K562 (cell line): ENCODE data around the gene TMCO4.

Experiments
- ERF ChIP-seq: fragments of 450-650 bp; formaldehyde crosslinking; IDR thresholded peaks from 2 replicates; pipeline ENCODE4 v1.4.0; 2020; ENCODE audit warnings: mild to moderate bottlenecking, mixed read lengths
- ESRRA ChIP-seq: fragments of 450-650 bp; IDR thresholded peaks from 2 replicates; pipeline ENCODE4 v1.6.1; 2014; ENCODE audit warnings: low read depth, mild to moderate bottlenecking, moderate library complexity, borderline replicate concordance
- GATAD2B ChIP-seq: fragments of 450-650 bp; IDR thresholded peaks from 2 replicates; pipeline ENCODE4 v1.6.1; 2017; ENCODE audit warnings: mild to moderate bottlenecking, borderline replicate concordance
- HMG20A ChIP-seq: fragments of 450-650 bp; formaldehyde crosslinking; conservative IDR thresholded peaks from 2 replicates; pipeline ENCODE4 v1.4.0; 2020; ENCODE audit warnings: mild to moderate bottlenecking, mixed read lengths
- NELFE ChIP-seq: IDR thresholded peaks from 2 replicates; pipeline ENCODE4 v1.6.1; 2011; ENCODE audit warnings: mild to moderate bottlenecking; ENCODE audit not compliant: insufficient read depth, insufficient read length
- NFE2 ChIP-seq: IDR thresholded peaks from 2 replicates; pipeline ENCODE4 v1.6.1; 2014; ENCODE audit warnings: antibody characterized with exemption, low read depth
- NR3C1 ChIP-seq: sonication (generic); formaldehyde crosslinking; IDR thresholded peaks from 2 replicates; pipeline ENCODE4 v1.8.1; 2022; ENCODE audit warnings: missing genetic modification reagents
- POLR2A ChIP-seq: fragments of 450-650 bp; conservative IDR thresholded peaks from 2 replicates; pipeline ENCODE4 v1.6.1; 2016
- YY1 ChIP-seq, 3 experiments: IDR thresholded peaks; 2 replicates each; pipeline ENCODE4 v1.6.1; 2011; ENCODE audit warnings: low read length in 2 of 3, mild to moderate bottlenecking in 2 of 3, moderate library complexity in 2 of 3, borderline replicate concordance in 1 of 3, control low read depth in 1 of 3, low read depth in 1 of 3; ENCODE audit not compliant: insufficient read depth in 3 of 3, insufficient replicate concordance in 2 of 3, control insufficient read depth in 1 of 3, insufficient read length in 1 of 3; ENCODE audit errors: extremely low read depth in 1 of 3
- TF ChIP-seq, protein P1 (sequence below), 3 experiments: IDR thresholded peaks in 2 of 3; conservative IDR thresholded peaks in 1 of 3; 2 replicates each; pipeline ENCODE4 v1.5.1; 2011 to 2012; ENCODE audit warnings: low read length in 3 of 3, mild to moderate bottlenecking in 3 of 3, control low read depth in 2 of 3, improper control_type of control experiment in 1 of 3, inconsistent platforms in 1 of 3, low read depth in 1 of 3, mixed read lengths in 1 of 3, moderate library complexity in 1 of 3; ENCODE audit not compliant: insufficient read depth in 2 of 3

DNA sequence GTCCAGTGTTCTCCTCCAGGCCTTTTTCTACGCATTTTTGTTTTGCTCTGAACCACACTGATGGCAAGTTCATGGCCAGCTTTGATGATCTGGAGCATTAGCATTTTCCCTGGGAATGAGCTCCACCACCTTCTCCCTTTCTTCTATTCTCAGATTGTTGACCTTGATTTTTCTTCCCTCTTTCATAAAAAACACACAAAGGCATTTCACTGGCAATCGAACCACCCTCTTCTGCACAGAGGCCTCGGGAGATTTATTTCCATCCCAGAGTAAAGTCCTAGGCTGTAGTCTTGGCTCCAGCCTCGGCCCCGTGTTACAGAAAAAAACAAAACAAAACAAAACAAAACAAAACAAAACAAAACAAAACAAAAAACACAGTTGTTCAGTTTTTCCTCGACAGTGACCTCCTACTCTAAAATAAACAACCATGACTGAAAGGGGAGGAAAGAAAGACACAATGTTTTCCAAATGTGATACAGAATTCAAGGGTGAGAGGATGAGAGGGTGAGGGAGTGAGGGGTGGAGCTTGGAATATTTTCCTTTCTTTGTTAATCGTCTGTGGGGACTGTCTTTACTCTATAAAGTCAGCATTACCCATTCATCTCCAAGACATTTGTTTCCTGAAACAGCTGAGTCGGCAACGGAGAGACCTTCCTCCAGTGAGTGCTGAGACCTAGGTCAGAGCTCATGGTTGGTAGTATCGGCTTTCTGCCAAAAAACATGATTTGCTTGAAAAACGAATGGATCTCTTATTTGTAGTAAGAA, 45.2 kb upstream of the TMCO4 start:
- TF ChIP-seq GATAD2B, result no peak
- no peak for TF ChIP-seq YY1 (IDR thresholded peaks at IDR 0.05; ENCODE audit: borderline replicate concordance in 1 of 3, control insufficient read depth in 1 of 3, extremely low read depth in 1 of 3, insufficient read depth in 3 of 3, insufficient read length in 1 of 3, insufficient replicate concordance in 2 of 3, low read depth in 1 of 3, low read length in 2 of 3)
- TF ChIP-seq, protein P1, sequence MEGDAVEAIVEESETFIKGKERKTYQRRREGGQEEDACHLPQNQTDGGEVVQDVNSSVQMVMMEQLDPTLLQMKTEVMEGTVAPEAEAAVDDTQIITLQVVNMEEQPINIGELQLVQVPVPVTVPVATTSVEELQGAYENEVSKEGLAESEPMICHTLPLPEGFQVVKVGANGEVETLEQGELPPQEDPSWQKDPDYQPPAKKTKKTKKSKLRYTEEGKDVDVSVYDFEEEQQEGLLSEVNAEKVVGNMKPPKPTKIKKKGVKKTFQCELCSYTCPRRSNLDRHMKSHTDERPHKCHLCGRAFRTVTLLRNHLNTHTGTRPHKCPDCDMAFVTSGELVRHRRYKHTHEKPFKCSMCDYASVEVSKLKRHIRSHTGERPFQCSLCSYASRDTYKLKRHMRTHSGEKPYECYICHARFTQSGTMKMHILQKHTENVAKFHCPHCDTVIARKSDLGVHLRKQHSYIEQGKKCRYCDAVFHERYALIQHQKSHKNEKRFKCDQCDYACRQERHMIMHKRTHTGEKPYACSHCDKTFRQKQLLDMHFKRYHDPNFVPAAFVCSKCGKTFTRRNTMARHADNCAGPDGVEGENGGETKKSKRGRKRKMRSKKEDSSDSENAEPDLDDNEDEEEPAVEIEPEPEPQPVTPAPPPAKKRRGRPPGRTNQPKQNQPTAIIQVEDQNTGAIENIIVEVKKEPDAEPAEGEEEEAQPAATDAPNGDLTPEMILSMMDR (IDR thresholded peaks at IDR 0.05 in 2 of 3, conservative IDR thresholded peaks at IDR 0.05 in 1 of 3; ENCODE audit: insufficient read depth in 2 of 3, low read depth in 1 of 3, low read length in 3 of 3), result no peak
- no peak for TF ChIP-seq NR3C1 (CRISPR knock-in tag)
- TF ChIP-seq HMG20A (CRISPR knock-in tag), result no peak
- TF ChIP-seq ERF (CRISPR knock-in tag), result no peak
- no peak for TF ChIP-seq NFE2
- TF ChIP-seq POLR2A, result no peak
- TF ChIP-seq NELFE, result no peak
- no peak for TF ChIP-seq ESRRA
